DOHH2 (cell line): ENCODE data around the gene PCDHGA12.

Experiments used
- CTCF ChIP-seq: fragments of 200-600 bp; sonication (generic); IDR thresholded peaks from one replicate; pipeline ENCODE4 v1.5.1; 2014; ENCODE audit warnings: antibody characterized with exemption, mild to moderate bottlenecking, low read depth, low read length; ENCODE audit not compliant: poor library complexity, severe bottlenecking
- EZH2phosphoT487 ChIP-seq: fragments of 200-600 bp; sonication (generic); IDR thresholded peaks from 2 replicates; pipeline ENCODE4 v1.6.1; 2017; ENCODE audit warnings: borderline replicate concordance, mild to moderate bottlenecking, antibody characterized with exemption, low read length, moderate library complexity, mixed read lengths

GRCh38 chr5:141402553-141403243, 27.6 kb upstream of the PCDHGA12 start, which contains the start of gene PCDHGA9:
- TF ChIP-seq CTCF: peak; percentile 45
- TF ChIP-seq EZH2phosphoT487: no peak
